ENCODE data around the gene REX1BD.

Gene REX1BD

DNA sequence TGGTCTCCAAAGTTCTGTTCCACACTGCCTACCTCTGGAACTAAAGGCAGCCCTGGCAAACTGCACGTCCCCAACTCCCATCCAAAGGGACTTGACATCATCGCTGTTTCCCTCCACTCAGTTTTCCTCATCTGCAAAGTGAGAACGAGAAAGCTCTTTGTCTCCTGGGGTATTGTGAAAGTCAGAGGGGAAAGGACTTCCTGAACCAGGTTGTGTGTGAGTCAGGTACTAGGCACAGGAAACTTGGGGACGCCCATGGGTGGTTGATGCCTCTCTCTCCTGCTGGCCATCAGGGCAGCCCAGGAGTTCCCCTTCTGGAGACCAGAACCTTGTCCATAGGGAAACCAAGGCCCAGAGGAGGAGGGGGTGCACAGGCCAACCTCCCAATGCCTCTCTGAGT lies 13.3 kb downstream of the REX1BD start:
- DNase-seq (ENCODE audit: low spot score) (no peak), FAIRE-seq (no peak)

GRCh38 chr19:18603255-18603957 lies 14.8 kb downstream of the REX1BD start:
- no peak for FAIRE-seq
- DNase-seq (ENCODE audit: low spot score), result no peak

- DNase-seq (ENCODE audit: low spot score) (no peak), FAIRE-seq (no peak)
Measured at GRCh38 chr19:18603958-18604819, 15.6 kb downstream of the REX1BD start.

GRCh38 chr19:18604820-18605159 lies 16.2 kb downstream of the REX1BD start:
- no peak for FAIRE-seq
- DNase-seq (ENCODE audit: low spot score), result no peak

DNA sequence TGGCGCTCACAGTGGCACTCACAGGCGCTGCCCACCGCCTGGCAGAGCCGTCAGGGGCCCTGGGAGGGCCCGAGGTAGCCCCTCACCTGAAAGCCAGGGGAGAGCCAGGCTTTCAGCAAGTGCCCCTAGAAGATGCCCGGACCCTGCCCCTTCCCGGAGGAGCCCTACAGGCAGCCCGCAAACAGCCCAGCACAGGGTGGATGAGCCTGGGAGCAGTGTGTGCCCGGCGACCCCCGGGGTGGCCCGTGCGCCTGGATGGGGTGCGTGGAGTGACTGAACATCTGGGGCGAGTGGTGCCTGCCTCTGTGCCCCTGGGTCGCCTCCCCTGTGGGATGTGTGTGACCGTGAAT lies 16.6 kb downstream of the REX1BD start:
- FAIRE-seq, result no peak
- DNase-seq (ENCODE audit: low spot score), result no peak

- DNase-seq (ENCODE audit: low spot score) (no peak), FAIRE-seq (no peak)
Measured at GRCh38 chr19:18605546-18606280, 17.1 kb downstream of the REX1BD start.

DNA sequence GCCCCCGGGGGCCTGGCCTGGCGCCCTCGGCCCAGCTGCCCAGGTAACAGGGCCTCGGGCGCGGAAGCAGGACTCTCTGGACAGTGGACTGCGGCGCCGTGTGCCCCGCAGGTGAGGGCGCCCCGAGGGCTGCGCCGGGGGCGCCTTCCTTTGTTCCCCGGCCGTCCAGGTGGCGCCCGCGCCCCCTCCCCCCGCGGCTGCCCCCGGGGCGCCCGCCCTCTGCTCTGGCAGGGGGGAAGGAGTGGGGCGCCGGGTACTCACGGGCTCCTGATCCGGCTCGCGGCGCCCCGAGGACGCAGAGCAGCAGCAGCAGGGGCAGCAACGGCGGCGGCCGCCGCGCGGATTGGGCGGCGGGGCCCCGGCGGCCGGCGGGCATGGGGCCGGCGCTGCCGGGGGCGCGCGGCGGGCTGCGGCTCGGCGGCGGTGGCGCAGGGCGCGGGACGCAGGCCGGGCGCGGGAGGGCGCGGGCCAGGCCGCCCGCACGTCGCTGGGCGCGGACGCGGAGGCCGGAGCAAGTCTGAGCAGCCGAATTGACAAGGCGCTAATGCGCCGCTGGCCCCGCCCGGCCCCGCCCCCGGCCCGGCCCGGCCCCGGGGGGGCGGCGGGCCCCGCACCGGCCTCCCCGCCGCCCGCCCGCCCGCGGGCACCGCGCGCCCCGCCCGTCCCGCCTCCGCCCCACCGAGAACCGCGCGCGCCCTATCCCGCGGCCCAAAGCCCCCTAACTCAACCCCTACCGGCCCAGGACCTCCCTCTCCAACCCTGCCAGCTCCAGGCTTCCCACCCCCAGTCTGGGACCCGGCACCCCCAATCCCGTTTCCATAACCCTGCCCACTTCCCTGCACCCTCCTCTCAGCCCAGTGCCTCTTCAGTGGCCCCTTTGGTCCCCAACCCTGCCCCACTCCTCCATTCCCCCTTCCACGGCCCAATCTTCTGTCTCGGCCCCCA lies 18.0 kb downstream of the REX1BD start, which contains the start of gene CRLF1:
CRLF1 (minus strand) TSS at position 519 of the 945 bp plus-strand sequence; CDS start at position 376, 143 bp downstream.
- no peak for FAIRE-seq
- no peak for DNase-seq (ENCODE audit: low spot score)

- FAIRE-seq (no peak), DNase-seq (ENCODE audit: low spot score) (no peak)
Measured at GRCh38 chr19:18607226-18608101, 18.9 kb downstream of the REX1BD start.

GRCh38 chr19:18608102-18608804 lies 19.7 kb downstream of the REX1BD start:
- DNase-seq (ENCODE audit: low spot score) (no peak), FAIRE-seq (no peak)

GRCh38 chr19:18608805-18609716 lies 20.5 kb downstream of the REX1BD start:
- no peak for FAIRE-seq

GRCh38 chr19:18609717-18610051 lies 21.1 kb downstream of the REX1BD start:
- FAIRE-seq (no peak), DNase-seq (ENCODE audit: low spot score) (no peak)

More at GRCh38 chr19:18608805-18609716, 20.5 kb downstream of the REX1BD start:
- no peak for DNase-seq (ENCODE audit: low spot score)

DNA sequence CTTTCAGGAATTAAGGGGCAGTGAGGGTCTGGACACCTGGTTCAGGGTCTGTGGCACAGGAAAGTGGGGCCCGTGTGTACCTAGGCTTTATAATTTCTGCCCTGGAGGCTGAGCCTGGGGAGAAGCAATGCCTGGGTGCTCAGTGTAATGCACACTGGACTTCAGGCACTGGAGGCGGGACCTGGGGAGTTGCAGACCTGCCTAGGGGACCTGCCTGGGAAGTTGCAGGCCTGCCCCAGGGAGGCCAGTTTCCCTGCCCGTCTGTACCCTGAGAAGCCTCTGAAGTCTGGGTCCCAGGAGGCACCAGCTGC lies 21.6 kb downstream of the REX1BD start:
- DNase-seq (ENCODE audit: low spot score) (no peak), FAIRE-seq (no peak)

- FAIRE-seq, result no peak
Measured at GRCh38 chr19:18610556-18611326, 22.1 kb downstream of the REX1BD start.

DNA sequence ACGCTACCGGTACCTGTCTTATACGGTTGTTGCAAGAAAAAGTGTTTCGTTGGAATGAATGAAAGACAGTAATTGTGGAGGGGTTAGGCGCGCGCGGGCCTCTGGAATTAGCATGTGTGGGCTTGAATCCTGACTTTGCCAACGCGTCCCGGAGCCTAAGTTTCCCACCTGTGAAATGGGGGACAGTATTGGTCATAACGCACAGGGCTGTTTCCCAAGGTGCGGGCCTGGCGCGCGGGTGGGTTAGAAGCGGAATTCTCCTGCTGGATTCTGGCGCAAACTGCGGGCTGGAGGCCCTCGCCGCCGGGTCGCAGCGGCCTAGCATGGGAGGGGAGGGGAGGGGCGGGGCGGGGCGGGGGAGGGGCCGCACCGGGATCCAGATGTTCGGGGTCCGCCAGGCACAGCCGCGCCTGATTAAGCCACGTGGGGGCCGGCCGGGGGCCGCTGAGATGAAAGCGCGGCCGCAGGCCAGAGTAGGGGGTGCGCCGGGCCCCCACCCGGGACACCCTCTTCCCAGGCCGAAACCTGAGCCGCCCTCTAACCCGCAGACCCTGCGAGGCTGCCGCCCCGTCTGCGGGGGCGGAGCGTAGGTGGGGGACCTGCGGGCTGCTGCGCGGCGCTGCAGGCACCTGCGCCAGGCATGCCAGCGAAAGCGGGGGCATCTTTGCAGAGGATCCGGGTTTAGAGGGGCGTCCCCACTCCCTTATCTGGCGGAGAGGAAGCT lies 22.9 kb downstream of the REX1BD start:
- FAIRE-seq, result no peak
- no peak for DNase-seq (ENCODE audit: low spot score)

More at GRCh38 chr19:18610556-18611326, 22.1 kb downstream of the REX1BD start:
- DNase-seq (ENCODE audit: low spot score), result no peak

DNA sequence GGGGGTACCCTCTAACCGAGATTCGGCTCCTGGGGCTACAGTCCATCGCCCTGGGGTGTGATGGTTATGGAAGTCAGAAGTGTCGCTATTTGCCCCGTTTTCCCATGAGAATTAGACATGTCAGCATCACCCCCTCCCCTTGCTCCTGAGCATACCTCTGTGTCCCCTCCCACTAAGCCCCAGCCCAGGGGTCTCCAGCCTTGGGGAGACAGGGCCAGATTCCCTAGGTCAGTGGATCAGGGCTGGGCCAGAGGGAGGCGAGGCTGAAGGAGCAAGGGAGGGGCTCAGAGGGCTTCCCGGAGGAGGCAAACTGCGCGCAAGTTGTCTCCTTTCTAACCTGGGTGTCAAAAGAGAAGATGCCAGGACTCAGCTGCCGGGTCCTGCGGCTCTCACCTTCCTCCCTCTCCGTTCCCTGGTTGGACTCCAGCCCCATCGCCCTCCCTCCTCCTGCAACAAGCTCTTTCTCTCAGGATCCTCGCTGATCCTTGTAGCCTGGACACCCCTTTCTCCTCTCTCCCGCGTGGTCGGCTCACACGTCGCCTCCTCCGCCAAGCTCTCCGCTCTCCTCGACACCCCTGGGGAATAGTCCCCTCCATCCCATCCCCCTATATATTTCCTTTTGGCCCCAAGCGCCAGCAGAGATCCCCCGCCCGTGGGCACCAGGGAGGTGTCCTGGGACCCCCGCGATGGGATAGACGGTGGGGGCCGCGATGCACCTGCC lies 23.6 kb downstream of the REX1BD start:
- FAIRE-seq (no peak), DNase-seq (ENCODE audit: low spot score) (no peak)

Measured in urothelium cell line (cell line).